Liver (tissue), 3 donors: ENCODE results near the gene TLR8.

Source experiments
- EGR1 ChIP-seq, 2 donors: IDR thresholded peaks; 2 replicates each; pipeline ENCODE4 v1.6.1; 2016 to 2018; ENCODE audit warnings: antibody characterized with exemption in 2 of 2, low read depth in 2 of 2
- FOXA1 ChIP-seq: IDR thresholded peaks from 2 replicates; pipeline ENCODE4 v1.6.1; 2016; ENCODE audit warnings: antibody characterized with exemption
- GABPA ChIP-seq, 2 donors: IDR thresholded peaks in 1 of 2; conservative IDR thresholded peaks in 1 of 2; 2 replicates each; pipeline ENCODE4 v1.6.1; 2016; ENCODE audit warnings: antibody characterized with exemption in 2 of 2, mild to moderate bottlenecking in 1 of 2, moderate library complexity in 1 of 2
- JUND ChIP-seq, 2 donors: IDR thresholded peaks; 2 replicates each; pipeline ENCODE4 v1.6.1; 2016; ENCODE audit warnings: antibody characterized with exemption in 2 of 2
- RAD21 ChIP-seq, 2 donors: IDR thresholded peaks; 2 replicates each; pipeline ENCODE4 v1.6.1; 2016; ENCODE audit warnings: antibody characterized with exemption in 2 of 2, mild to moderate bottlenecking in 2 of 2
- RXRA ChIP-seq, 2 donors: IDR thresholded peaks; 2 replicates each; pipeline ENCODE4 v1.6.1; 2017 to 2018; ENCODE audit warnings: antibody characterized with exemption in 2 of 2, mild to moderate bottlenecking in 1 of 2
- TAF1 ChIP-seq: conservative IDR thresholded peaks from 2 replicates; pipeline ENCODE4 v1.6.1; 2016; ENCODE audit warnings: antibody characterized with exemption, mild to moderate bottlenecking
- YY1 ChIP-seq: IDR thresholded peaks from 2 replicates; pipeline ENCODE4 v1.6.1; 2016; ENCODE audit warnings: antibody characterized with exemption, mild to moderate bottlenecking
- TF ChIP-seq, protein P1 (sequence below): fragments of 150-350 bp; IDR thresholded peaks from 2 replicates; pipeline ENCODE4 v1.5.1; 2017; ENCODE audit warnings: improper control_type of control experiment, low read depth, low read length; ENCODE audit not compliant: missing input control
- TF ChIP-seq, protein P2 (sequence below): IDR thresholded peaks from 2 replicates; pipeline ENCODE4 v1.6.1; 2016; ENCODE audit warnings: antibody characterized with exemption
- TF ChIP-seq, protein P3 (sequence below): IDR thresholded peaks from 2 replicates; pipeline ENCODE4 v1.6.1; 2016; ENCODE audit warnings: antibody characterized with exemption, mild to moderate bottlenecking
- TF ChIP-seq, protein P4 (sequence below): IDR thresholded peaks from 2 replicates; pipeline ENCODE4 v1.6.1; 2016; ENCODE audit warnings: antibody characterized with exemption
- TF ChIP-seq, protein P5 (sequence below): IDR thresholded peaks from 2 replicates; pipeline ENCODE4 v1.6.1; 2016; ENCODE audit warnings: antibody characterized with exemption
- donor health status: healthy.
- donor health status: healthy.

DNA sequence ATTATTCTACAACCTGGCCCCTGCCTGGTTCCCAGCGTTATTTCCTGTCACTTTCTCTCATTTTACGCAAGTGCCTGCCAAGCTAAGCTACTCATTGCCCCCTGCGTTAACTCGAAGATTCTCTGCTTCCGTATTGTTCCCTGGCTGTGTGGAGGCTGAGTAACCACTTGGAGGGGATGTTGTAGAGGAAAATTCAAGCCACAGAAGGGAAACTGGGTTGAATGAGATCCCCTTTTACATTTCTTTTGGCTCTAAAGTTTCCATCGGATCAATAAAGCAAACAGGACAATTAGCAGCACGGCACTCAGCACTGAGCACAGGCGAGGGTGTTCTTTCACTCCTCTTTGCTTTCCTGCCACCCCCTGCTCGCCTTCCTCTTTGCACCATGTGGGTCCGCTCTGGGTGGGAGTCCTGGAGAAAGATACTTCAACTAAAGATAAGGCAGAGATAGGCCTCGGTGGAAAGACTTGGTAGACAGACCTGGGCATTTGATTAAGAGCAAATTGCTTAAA, 64.3 kb downstream of the TLR8 start:
- TF ChIP-seq, protein P1, sequence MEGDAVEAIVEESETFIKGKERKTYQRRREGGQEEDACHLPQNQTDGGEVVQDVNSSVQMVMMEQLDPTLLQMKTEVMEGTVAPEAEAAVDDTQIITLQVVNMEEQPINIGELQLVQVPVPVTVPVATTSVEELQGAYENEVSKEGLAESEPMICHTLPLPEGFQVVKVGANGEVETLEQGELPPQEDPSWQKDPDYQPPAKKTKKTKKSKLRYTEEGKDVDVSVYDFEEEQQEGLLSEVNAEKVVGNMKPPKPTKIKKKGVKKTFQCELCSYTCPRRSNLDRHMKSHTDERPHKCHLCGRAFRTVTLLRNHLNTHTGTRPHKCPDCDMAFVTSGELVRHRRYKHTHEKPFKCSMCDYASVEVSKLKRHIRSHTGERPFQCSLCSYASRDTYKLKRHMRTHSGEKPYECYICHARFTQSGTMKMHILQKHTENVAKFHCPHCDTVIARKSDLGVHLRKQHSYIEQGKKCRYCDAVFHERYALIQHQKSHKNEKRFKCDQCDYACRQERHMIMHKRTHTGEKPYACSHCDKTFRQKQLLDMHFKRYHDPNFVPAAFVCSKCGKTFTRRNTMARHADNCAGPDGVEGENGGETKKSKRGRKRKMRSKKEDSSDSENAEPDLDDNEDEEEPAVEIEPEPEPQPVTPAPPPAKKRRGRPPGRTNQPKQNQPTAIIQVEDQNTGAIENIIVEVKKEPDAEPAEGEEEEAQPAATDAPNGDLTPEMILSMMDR, result peak; percentile 59
- TF ChIP-seq JUND (IDR thresholded peaks at IDR 0.05) (no peak), YY1 (peak; percentile 10), RXRA (IDR thresholded peaks at IDR 0.05) (peak in 1 of 2 donors; percentile 38), EGR1 (IDR thresholded peaks at IDR 0.05; ENCODE audit: low read depth in 2 of 2) (no peak), TAF1 (no peak), RAD21 (IDR thresholded peaks at IDR 0.05) (peak; percentile 91 to 92), FOXA1 (no peak), GABPA (IDR thresholded peaks at IDR 0.05 in 1 of 2, conservative IDR thresholded peaks at IDR 0.05 in 1 of 2) (no peak)
- TF ChIP-seq, protein P2, sequence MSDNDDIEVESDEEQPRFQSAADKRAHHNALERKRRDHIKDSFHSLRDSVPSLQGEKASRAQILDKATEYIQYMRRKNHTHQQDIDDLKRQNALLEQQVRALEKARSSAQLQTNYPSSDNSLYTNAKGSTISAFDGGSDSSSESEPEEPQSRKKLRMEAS, result no peak
- TF ChIP-seq, protein P3, sequence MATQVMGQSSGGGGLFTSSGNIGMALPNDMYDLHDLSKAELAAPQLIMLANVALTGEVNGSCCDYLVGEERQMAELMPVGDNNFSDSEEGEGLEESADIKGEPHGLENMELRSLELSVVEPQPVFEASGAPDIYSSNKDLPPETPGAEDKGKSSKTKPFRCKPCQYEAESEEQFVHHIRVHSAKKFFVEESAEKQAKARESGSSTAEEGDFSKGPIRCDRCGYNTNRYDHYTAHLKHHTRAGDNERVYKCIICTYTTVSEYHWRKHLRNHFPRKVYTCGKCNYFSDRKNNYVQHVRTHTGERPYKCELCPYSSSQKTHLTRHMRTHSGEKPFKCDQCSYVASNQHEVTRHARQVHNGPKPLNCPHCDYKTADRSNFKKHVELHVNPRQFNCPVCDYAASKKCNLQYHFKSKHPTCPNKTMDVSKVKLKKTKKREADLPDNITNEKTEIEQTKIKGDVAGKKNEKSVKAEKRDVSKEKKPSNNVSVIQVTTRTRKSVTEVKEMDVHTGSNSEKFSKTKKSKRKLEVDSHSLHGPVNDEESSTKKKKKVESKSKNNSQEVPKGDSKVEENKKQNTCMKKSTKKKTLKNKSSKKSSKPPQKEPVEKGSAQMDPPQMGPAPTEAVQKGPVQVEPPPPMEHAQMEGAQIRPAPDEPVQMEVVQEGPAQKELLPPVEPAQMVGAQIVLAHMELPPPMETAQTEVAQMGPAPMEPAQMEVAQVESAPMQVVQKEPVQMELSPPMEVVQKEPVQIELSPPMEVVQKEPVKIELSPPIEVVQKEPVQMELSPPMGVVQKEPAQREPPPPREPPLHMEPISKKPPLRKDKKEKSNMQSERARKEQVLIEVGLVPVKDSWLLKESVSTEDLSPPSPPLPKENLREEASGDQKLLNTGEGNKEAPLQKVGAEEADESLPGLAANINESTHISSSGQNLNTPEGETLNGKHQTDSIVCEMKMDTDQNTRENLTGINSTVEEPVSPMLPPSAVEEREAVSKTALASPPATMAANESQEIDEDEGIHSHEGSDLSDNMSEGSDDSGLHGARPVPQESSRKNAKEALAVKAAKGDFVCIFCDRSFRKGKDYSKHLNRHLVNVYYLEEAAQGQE, result no peak
- TF ChIP-seq, protein P4, sequence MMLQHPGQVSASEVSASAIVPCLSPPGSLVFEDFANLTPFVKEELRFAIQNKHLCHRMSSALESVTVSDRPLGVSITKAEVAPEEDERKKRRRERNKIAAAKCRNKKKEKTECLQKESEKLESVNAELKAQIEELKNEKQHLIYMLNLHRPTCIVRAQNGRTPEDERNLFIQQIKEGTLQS, result no peak
- TF ChIP-seq, protein P5, sequence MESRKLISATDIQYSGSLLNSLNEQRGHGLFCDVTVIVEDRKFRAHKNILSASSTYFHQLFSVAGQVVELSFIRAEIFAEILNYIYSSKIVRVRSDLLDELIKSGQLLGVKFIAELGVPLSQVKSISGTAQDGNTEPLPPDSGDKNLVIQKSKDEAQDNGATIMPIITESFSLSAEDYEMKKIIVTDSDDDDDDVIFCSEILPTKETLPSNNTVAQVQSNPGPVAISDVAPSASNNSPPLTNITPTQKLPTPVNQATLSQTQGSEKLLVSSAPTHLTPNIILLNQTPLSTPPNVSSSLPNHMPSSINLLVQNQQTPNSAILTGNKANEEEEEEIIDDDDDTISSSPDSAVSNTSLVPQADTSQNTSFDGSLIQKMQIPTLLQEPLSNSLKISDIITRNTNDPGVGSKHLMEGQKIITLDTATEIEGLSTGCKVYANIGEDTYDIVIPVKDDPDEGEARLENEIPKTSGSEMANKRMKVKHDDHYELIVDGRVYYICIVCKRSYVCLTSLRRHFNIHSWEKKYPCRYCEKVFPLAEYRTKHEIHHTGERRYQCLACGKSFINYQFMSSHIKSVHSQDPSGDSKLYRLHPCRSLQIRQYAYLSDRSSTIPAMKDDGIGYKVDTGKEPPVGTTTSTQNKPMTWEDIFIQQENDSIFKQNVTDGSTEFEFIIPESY, result no peak
